Motor neuron (in vitro differentiated cells): Measurements from ENCODE around the gene PPP1R7. TPM values are rescaled to one million over a fixed set of nuclear protein-coding genes. Genes with fewer than 3 reads are reported as not detected.

Experiments used
- ATAC-seq, 8 experiments: fragments of 200-7000 bp; cut with Tn5 transposase; replicated peaks in 6 of 8; 2 replicates each; pipeline ENCODE4 v1.8.0; 2021; ENCODE audit warnings: mild to moderate bottlenecking in 8 of 8, moderate library complexity in 8 of 8
- H3K27ac ChIP-seq, 2 donors: fragments of 250-450 bp; sonication (Bioruptor Pico); 2 replicates each; pipeline ENCODE4 v1.9.0; 2021; ENCODE audit warnings: antibody characterized with exemption in 2 of 2, mild to moderate bottlenecking in 2 of 2, moderate library complexity in 1 of 2
- H3K4me1 ChIP-seq, 2 donors: fragments of 250-450 bp; sonication (Bioruptor Pico); replicated peaks in 1 of 2; 2 replicates each; pipeline ENCODE4 v1.6.1; 2021; ENCODE audit warnings: antibody characterized with exemption in 2 of 2, mild to moderate bottlenecking in 2 of 2, moderate library complexity in 1 of 2
- H3K4me3 ChIP-seq, 5 donors: fragments of 250-450 bp; sonication (Bioruptor Pico); 2 replicates each; pipeline ENCODE4 v1.9.0; 2021; ENCODE audit warnings: antibody characterized with exemption in 5 of 5, mild to moderate bottlenecking in 5 of 5, moderate library complexity in 4 of 5
- WGBS, 10 experiments: fragments of 450-650 bp; shearing (Covaris generic); methylation state at CpG; one replicate each; pipeline ENCODE4 v1.0.0; 2022; 5-methylcytosine and 5-hydroxymethylcytosine counted together
- in situ Hi-C, 9 experiments: fragments of 400-800 bp; cut with MboI; loops; one replicate each; pipeline ENCODE4 v1.15.0; 2021; ENCODE audit warnings: low sequenced_read_pairs in 9 of 9, low pct_unique_long_range_greater_than_20kb in 2 of 9; ENCODE audit not compliant: unreplicated experiment in 9 of 9
- total RNA-seq, 8 experiments: library from RNA; unstranded; fragments of 300-600 nt; gene quantifications; 2 replicates each; pipeline versions ENCODE4 v1.2.3 to v1.2.4, GENCODE V29; 2022

Gene PPP1R7
- total RNA-seq, 8 experiments from 2014 or later, result 40.0 to 109 (median 63.1) TPM

GRCh38 chr2:241168366-241168765 is 18.1 kb downstream of the PPP1R7 start:
- Histone ChIP-seq H3K4me3 (no peak overlapping the region), H3K4me1 (no peaks in the 10 kb centered on the region), H3K27ac (no peak overlapping the region)
- in situ Hi-C loops, result no loop called here
- WGBS, 10 experiments, result 93 to 100% (median 97%) methylated on average over 1 to 11 of the region's 15 CpGs; no CpG with 5 or more reads in 6 of the 10 experiments
- no peak for ATAC-seq

DNA sequence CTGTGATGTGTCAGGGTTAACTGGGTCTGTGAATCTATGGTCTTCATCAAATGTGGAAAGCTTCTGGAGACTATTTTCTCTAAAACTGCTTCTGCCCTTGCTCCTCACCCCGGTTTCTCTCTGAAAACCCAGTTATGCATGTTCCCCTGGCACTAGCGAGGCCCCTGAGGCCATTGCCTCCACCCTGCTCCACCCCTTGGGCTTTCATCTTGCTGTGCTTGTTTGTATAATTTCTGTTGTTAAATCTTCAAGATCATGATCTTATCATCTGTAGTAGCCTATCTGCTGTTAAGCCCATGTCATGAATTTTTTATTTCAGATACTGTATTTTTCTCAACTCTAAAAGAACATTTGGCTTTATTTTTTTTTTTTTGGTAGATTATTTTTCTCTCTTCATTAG is 23.3 kb downstream of the PPP1R7 start:
- Histone ChIP-seq H3K27ac (no peak overlapping the region), H3K4me3 (no peak overlapping the region), H3K4me1 (no peaks in the 10 kb centered on the region)
- in situ Hi-C loops, result no loop called here
- peak in 3 of 8 experiments; percentile 41 to 80 (median 71) for ATAC-seq
- WGBS, 10 experiments, result 0 to 100% (median 83%) methylated on average over 1 to 2 of the region's 2 CpGs

DNA sequence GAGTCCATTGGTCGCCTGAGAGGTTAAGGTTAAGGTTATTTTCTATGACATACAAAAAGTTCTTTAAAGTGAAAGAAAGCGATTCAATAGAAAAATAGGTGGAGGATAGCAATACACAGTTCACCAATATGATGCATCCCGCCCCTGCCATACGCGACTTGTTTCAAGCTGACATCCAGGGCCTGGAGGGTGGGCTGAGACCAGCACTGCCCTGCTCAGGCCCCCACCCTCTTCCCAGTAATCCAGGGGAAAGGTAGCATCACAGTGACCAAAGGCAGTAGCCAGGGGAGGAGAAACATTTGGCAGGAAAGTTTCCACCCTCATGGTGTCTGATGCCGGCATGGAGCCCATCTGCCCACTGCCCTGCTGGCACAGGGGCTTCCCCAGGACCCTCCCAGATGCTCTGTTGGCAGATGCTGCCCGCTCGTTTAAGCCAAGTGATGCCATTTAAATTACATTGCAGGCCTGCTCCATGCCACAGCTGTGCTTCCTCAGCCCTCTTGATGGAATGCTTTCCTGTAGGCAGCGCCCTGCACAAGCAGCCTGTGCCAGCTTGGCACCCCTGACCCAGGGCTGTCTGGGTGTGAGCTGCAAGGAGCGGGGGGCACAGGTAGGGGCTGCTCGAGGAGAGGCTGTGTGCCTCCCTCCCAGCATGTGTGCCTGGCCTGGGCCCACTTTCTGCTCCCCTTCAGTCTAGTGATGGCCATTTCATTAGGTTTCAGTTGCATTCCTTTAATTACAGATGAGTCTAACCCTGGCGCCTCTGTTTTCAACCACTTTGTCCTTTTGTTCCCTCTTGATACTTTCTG is 27.5 kb downstream of the PPP1R7 start:
- WGBS, 10 experiments, result 75 to 100% (median 94%) methylated on average over 3 to 9 of the region's 12 CpGs; no CpG with 5 or more reads in 1 of the 10 experiments
- no peak for ATAC-seq

DNA sequence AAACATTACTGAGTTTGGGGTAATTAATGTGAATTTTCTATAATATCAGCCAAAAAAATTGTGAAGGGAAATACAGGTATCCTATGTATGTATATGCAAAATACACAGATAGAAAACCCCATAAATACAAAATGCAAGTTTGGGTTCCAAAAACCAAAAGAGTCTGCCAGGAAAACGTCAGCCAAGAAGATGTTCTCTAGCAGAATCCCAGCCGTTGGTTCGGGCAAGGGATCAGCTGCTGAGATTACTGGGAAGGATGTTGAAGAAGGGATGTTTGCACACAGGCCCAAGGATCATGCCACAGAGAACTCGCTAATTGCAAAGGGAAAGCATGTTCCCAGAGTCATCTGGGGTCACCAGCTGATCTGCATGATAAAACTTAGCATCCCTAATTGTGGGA is 28.7 kb downstream of the PPP1R7 start:
- no peak for ATAC-seq
- WGBS, 10 experiments, result 30 to 100% (median 67%) methylated on average over 1 to 3 of the region's 4 CpGs; no CpG with 5 or more reads in 1 of the 10 experiments
- H3K27ac ChIP-seq, result no peak overlapping the region
- no peaks in the 10 kb centered on the region for H3K4me1 ChIP-seq
- in situ Hi-C loops, result no loop called here
- H3K4me3 ChIP-seq, result no peak overlapping the region

More for the DNA sequence above, 27.5 kb downstream of the PPP1R7 start:
- H3K27ac ChIP-seq, result no peak overlapping the region
- in situ Hi-C loops, result no loop called here
- H3K4me1 ChIP-seq, result no peaks in the 10 kb centered on the region
- H3K4me3 ChIP-seq, result no peak overlapping the region

DNA sequence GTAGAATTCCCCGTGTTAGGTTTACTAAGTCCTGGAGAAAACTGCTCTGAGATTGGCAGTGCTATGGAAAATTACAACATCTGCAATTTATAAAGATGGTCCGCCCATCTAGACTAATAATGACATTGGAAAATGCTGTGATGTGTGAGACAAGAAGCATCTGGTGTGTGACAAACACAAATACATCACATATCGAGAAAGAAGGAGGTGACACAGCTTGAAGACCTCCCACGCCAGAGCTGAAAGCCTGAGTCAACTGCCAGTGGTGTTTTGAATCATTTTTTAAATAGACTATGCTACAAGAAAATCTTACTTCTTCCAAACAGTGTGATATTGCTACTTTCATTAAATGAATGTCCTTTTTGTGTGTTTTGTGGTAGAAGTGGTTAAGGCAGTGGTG is 29.6 kb downstream of the PPP1R7 start:
- ATAC-seq, result peak in 2 of 8 experiments; percentile 88 to 92
- 0 to 100% (median 80%) methylated on average over 1 to 4 of the region's 4 CpGs for WGBS, 10 experiments
- Histone ChIP-seq H3K27ac (no peak overlapping the region), H3K4me3 (no peak overlapping the region), H3K4me1 (no peaks in the 10 kb centered on the region)
- in situ Hi-C loops, result no loop called here

GRCh38 chr2:241180495-241180894 is 30.2 kb downstream of the PPP1R7 start:
- Histone ChIP-seq H3K4me3 (no peak overlapping the region), H3K4me1 (no peaks in the 10 kb centered on the region), H3K27ac (no peak overlapping the region)
- 60 to 90% (median 80%) methylated on average over 2 to 9 of the region's 12 CpGs; no CpG with 5 or more reads in 5 of the 10 experiments for WGBS, 10 experiments
- in situ Hi-C loops, result no loop called here
- ATAC-seq, result peak in 1 of 8 experiments; percentile 18

GRCh38 chr2:241182126-241182525 is 31.9 kb downstream of the PPP1R7 start:
- H3K27ac ChIP-seq, result no peak overlapping the region
- in situ Hi-C loops, result no loop called here

GRCh38 chr2:241182531-241183133 is 32.4 kb downstream of the PPP1R7 start:
- in situ Hi-C loops, result no loop called here
- no peak overlapping the region for H3K27ac ChIP-seq
- 69 to 100% (median 90%) methylated on average over 2 to 13 of the region's 28 CpGs; no CpG with 5 or more reads in 2 of the 10 experiments for WGBS, 10 experiments
- no peak overlapping the region for H3K4me3 ChIP-seq
- no peak for ATAC-seq
- H3K4me1 ChIP-seq, result no peaks in the 10 kb centered on the region

More at GRCh38 chr2:241182126-241182525, 31.9 kb downstream of the PPP1R7 start:
- H3K4me3 ChIP-seq, result no peak overlapping the region
- WGBS, 10 experiments, result 83 to 100% (median 95%) methylated on average over 1 to 2 of the region's 3 CpGs; no CpG with 5 or more reads in 6 of the 10 experiments
- ATAC-seq, result no peak
- no peaks in the 10 kb centered on the region for H3K4me1 ChIP-seq

DNA sequence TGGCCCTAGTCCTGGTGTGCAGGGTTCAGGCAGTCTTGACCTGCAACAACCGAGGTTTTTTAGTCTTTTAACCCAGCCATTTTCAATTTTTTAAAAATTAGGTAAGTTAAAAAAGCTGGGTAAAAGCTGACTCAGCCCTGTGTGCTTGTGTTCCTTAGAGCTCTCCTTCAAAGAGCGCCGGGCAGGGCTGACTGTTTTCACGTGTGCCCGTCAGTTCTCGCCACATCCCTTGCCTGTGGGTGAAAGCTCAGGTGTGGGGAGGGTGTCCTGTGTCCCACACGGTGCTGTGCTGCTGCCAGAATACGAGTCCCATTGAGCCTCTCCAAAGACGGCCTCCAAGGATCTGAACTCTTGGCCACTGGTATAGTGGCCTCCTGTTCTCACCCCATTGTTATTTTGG is 33.0 kb downstream of the PPP1R7 start:
- 33 to 95% (median 85%) methylated on average over 1 to 3 of the region's 9 CpGs; no CpG with 5 or more reads in 4 of the 10 experiments for WGBS, 10 experiments
- Histone ChIP-seq H3K4me1 (peaks cover 0 to 3% of the 10 kb centered on the region in 2 donors), H3K27ac (no peak overlapping the region), H3K4me3 (no peak overlapping the region)
- in situ Hi-C loops, result no loop called here
- ATAC-seq, result no peak

DNA sequence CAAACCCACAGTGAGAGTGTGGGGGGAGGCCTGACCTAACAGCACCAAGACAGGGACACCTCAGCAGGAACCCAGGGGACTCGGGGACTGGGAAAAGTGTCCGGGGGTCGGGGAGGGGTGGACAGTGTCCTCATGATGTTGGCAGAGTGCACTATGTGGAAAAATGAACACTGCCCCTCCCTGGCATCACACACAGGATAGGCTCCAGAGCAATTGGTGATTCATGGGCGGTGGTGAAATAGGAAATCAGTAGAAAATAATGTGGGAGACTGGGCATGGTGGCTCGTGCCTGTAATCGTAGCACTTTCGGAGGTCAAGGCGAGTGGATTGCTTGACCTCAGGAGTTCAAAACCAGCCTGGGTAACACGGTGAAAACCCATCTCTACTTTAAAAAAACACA is 34.6 kb downstream of the PPP1R7 start:
- whole genome bisulfite sequencing, 10 experiments, result 40 to 64% methylated on average over 5 to 6 of the region's 9 CpGs; no CpG with 5 or more reads in 8 of the 10 experiments
- ATAC-seq, result no peak
- H3K27ac ChIP-seq, result no peak overlapping the region
- in situ Hi-C loops, result no loop called here
- peaks cover 0 to 3% of the 10 kb centered on the region in 2 donors for H3K4me1 ChIP-seq
- no peak overlapping the region for H3K4me3 ChIP-seq

GRCh38 chr2:241185961-241186360 is 35.7 kb downstream of the PPP1R7 start:
- H3K4me3 ChIP-seq, result no peak overlapping the region
- peaks cover 0 to 3% of the 10 kb centered on the region in 2 donors for H3K4me1 ChIP-seq
- 70 to 100% (median 83%) methylated on average over 1 to 3 of the region's 11 CpGs; no CpG with 5 or more reads in 5 of the 10 experiments for WGBS, 10 experiments
- H3K27ac ChIP-seq, result no peak overlapping the region
- ATAC-seq, result no peak
- in situ Hi-C loops, result no loop called here

- Histone ChIP-seq H3K27ac (no peak overlapping the region), H3K4me3 (no peak overlapping the region), H3K4me1 (peaks cover 0 to 3% of the 10 kb centered on the region in 2 donors)
- 80% methylated on average over 1 of the region's 14 CpGs; no CpG with 5 or more reads in 9 of the 10 experiments for WGBS, 10 experiments
- in situ Hi-C loops, result no loop called here
- ATAC-seq, result no peak
Measured at GRCh38 chr2:241187101-241187917, 37.0 kb downstream of the PPP1R7 start.

DNA sequence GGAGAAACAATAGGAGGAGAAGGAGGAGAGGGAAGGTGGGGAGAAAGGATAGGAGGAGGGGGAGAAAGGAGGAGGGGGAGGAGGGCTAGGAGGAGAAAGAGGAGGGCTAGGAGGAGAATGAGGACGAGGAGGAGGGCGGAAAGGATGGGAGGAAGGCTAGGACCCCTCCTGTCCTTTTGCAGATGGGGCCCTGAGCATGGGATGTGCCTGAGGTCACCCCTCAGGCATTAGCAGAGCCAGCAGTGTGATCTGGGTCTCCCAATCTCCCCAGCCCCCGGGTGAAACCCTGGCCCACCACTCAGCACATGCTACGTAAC is 37.6 kb downstream of the PPP1R7 start:
- Histone ChIP-seq H3K4me1 (peaks cover 0 to 3% of the 10 kb centered on the region in 2 donors), H3K27ac (no peak overlapping the region), H3K4me3 (no peak overlapping the region)
- 92 to 100% methylated on average over 1 to 2 of the region's 4 CpGs; no CpG with 5 or more reads in 8 of the 10 experiments for WGBS, 10 experiments
- in situ Hi-C loops, result no loop called here
- ATAC-seq, result peak in 1 of 8 experiments; percentile 10
